ENCODE data around the gene KYNU. TPM values are rescaled to one million over a fixed set of nuclear protein-coding genes. Genes with fewer than 3 reads are reported as not detected.

KYNU gene
- total and polyA plus RNA-seq, 2 of the 13 experiments (the other 11 are each of a cell fraction or from before 2014, with no cell fraction given): 21.9 to 68.6 TPM

- TF ChIP-seq MED13 (CRISPR knock-in tag; IDR thresholded peaks at IDR 0.05): 0 out of 2 replicates have a peak, but pooled peaks have one; percentile 18
- TF ChIP-seq, protein P1, sequence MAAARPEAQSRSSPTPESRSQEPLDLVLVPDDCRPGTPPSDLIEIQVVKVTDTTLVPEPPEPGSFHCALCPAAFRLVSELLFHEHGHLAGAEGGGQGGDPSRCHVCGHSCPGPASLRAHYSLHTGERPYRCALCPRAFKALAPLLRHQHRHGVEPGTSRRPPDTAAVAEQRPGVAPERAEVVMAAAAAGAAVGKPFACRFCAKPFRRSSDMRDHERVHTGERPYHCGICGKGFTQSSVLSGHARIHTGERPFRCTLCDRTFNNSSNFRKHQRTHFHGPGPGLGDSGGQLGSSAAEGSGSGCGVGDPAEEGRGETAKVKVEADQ (CRISPR knock-in tag; IDR thresholded peaks at IDR 0.05; ENCODE audit: borderline replicate concordance): no peak
- no peak for TF ChIP-seq PHF8 (CRISPR knock-in tag; IDR thresholded peaks at IDR 0.05)
- TF ChIP-seq CREB1 (IDR thresholded peaks at IDR 0.05): no peak
- peak; percentile 83 for TF ChIP-seq CREB1 (CRISPR knock-in tag; IDR thresholded peaks at IDR 0.05)
- TF ChIP-seq ZNF746 (CRISPR knock-in tag; IDR thresholded peaks at IDR 0.05): no peak
- peak; percentile 99 for TF ChIP-seq FOXA1 (IDR thresholded peaks at IDR 0.05)
- TF ChIP-seq FOXA1 (CRISPR knock-in tag; IDR thresholded peaks at IDR 0.05): peak; percentile 97
- TF ChIP-seq RNF219 (CRISPR knock-in tag; IDR thresholded peaks at IDR 0.05): no peak
- no peak for TF ChIP-seq RORA (CRISPR knock-in tag; IDR thresholded peaks at IDR 0.05)
- no peak for TF ChIP-seq ZNF10 (CRISPR knock-in tag; IDR thresholded peaks at IDR 0.05; ENCODE audit: borderline replicate concordance, low read depth)
- no peak for TF ChIP-seq ZNF230 (CRISPR knock-in tag; IDR thresholded peaks at IDR 0.05)
- TF ChIP-seq ETV6 (CRISPR knock-in tag; conservative IDR thresholded peaks at IDR 0.05): no peak
- no peak for TF ChIP-seq ZNF275 (CRISPR knock-in tag; IDR thresholded peaks at IDR 0.05; ENCODE audit: borderline replicate concordance)
- TF ChIP-seq SYNCRIP (IDR thresholded peaks at IDR 0.05; ENCODE audit: insufficient read depth, low read depth, low read length): no peak
- no peak for TF ChIP-seq ZNF570 (CRISPR knock-in tag; IDR thresholded peaks at IDR 0.05; ENCODE audit: borderline replicate concordance)
- peak; percentile 38; the same call in 1 of the 2 replicates for TF ChIP-seq CEBPB (IDR thresholded peaks at IDR 0.05; ENCODE audit: borderline replicate concordance, low read depth, low read length)
- TF ChIP-seq ZNF205 (CRISPR knock-in tag; IDR thresholded peaks at IDR 0.05): peak; percentile 35; the same call in 1 of the 2 replicates
- no peak for TF ChIP-seq ZNF274 (CRISPR knock-in tag; IDR thresholded peaks at IDR 0.05)
- no peak for TF ChIP-seq POLR2AphosphoS2 (IDR thresholded peaks at IDR 0.05; ENCODE audit: low read depth, low read length)
- no peak for TF ChIP-seq ATRX (CRISPR knock-in tag; IDR thresholded peaks at IDR 0.05; ENCODE audit: borderline replicate concordance)
- TF ChIP-seq ZNF75D (CRISPR knock-in tag; IDR thresholded peaks at IDR 0.05; ENCODE audit: borderline replicate concordance): no peak
- TF ChIP-seq, protein P2, sequence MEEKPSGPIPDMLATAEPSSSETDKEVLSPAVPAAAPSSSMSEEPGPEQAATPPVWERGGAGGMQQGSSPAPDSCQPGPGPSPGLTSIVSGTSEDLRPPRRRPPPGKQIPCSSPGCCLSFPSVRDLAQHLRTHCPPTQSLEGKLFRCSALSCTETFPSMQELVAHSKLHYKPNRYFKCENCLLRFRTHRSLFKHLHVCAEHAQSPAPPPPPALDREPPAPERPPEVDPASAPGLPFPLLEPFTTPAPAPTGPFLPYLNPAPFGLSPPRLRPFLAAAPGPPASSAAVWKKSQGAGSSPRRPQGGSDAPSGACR (CRISPR knock-in tag; IDR thresholded peaks at IDR 0.05): 0 out of 2 replicates have a peak, but pooled peaks have one; percentile 80
- TF ChIP-seq TGIF2 (CRISPR knock-in tag; IDR thresholded peaks at IDR 0.05): no peak
- peak; percentile 98 for TF ChIP-seq TBX3 (IDR thresholded peaks at IDR 0.05; ENCODE audit: borderline replicate concordance)
- TF ChIP-seq MED8 (CRISPR knock-in tag; IDR thresholded peaks at IDR 0.05; ENCODE audit: insufficient replicate concordance): no peak
Observed at GRCh38 chr2:142863485-142863961, 13.9 kb upstream of the KYNU start (continued).

Data from HepG2 (cell line).